OCI-LY1 (cell line): ENCODE measurements around the gene DMPK.
A peak's percentile ranks its signal among the peaks of the same experiment; 100 is the strongest.

Experiments
- H2AFZ ChIP-seq: fragments of 200-600 bp; sonication (generic), shearing (Covaris generic); 2 replicates; pipeline ENCODE4 v1.6.0; 2014; ENCODE audit warnings: antibody characterized with exemption, mild to moderate bottlenecking, low read length
- H3F3A ChIP-seq: fragments of 200-600 bp; sonication (generic), shearing (Covaris generic); 2 replicates; pipeline ENCODE4 v1.6.0; 2014; ENCODE audit warnings: mild to moderate bottlenecking, antibody characterized with exemption, low read length, moderate library complexity; ENCODE audit not compliant: insufficient read depth
- H3K27ac ChIP-seq: fragments of 200-600 bp; sonication (generic); 2 replicates; pipeline ENCODE4 v1.5.1; 2014; ENCODE audit warnings: low read length, mixed run types, mild to moderate bottlenecking, low read depth; ENCODE audit not compliant: poor library complexity, severe bottlenecking
- H3K27me3 ChIP-seq: fragments of 200-600 bp; sonication (generic); 2 replicates; pipeline ENCODE4 v1.6.0; 2014; ENCODE audit warnings: antibody characterized with exemption, mild to moderate bottlenecking, low read length, moderate library complexity; ENCODE audit not compliant: insufficient read depth
- H3K36me3 ChIP-seq: fragments of 200-600 bp; sonication (generic); 2 replicates; pipeline ENCODE4 v1.6.1; 2014; ENCODE audit warnings: mild to moderate bottlenecking, antibody characterized with exemption, low read length, moderate library complexity, mixed read lengths; ENCODE audit not compliant: insufficient read depth
- H3K4me1 ChIP-seq: fragments of 200-600 bp; sonication (generic); 2 replicates; pipeline ENCODE4 v1.5.1; 2014; ENCODE audit warnings: mild to moderate bottlenecking, low read length, moderate library complexity; ENCODE audit not compliant: insufficient read depth, severe bottlenecking
- H3K4me2 ChIP-seq: fragments of 200-600 bp; sonication (generic), shearing (Covaris generic); 2 replicates; pipeline ENCODE4 v1.6.1; 2014; ENCODE audit warnings: low read length
- H3K4me3 ChIP-seq: fragments of 200-600 bp; sonication (generic); 2 replicates; pipeline ENCODE4 v1.5.1; 2014; ENCODE audit warnings: low read length, low read depth, mild to moderate bottlenecking, mixed read lengths; ENCODE audit not compliant: poor library complexity, severe bottlenecking
- H3K79me2 ChIP-seq: fragments of 200-600 bp; shearing (Covaris generic); 2 replicates; pipeline ENCODE4 v1.6.1; 2016; ENCODE audit warnings: mixed run types, low read length, mixed read lengths; ENCODE audit not compliant: insufficient read depth
- H3K9ac ChIP-seq: fragments of 200-600 bp; sonication (generic), shearing (Covaris generic); 2 replicates; pipeline ENCODE4 v1.6.1; 2014; ENCODE audit warnings: mild to moderate bottlenecking, low read length, mixed read lengths
- H3K9me2 ChIP-seq: fragments of 200-600 bp; sonication (generic), shearing (Covaris generic); 2 replicates; pipeline ENCODE4 v1.6.1; 2014; ENCODE audit warnings: low read depth, mild to moderate bottlenecking, low read length, mixed read lengths
- H3K9me3 ChIP-seq: fragments of 200-600 bp; shearing (Covaris generic); 2 replicates; pipeline ENCODE4 v1.6.1; 2014; ENCODE audit warnings: low read length, mixed read lengths
- H4K20me1 ChIP-seq: fragments of 200-600 bp; sonication (generic), shearing (Covaris generic); 2 replicates; pipeline ENCODE4 v1.6.0; 2016; ENCODE audit warnings: mild to moderate bottlenecking, low read length; ENCODE audit not compliant: insufficient read depth
- EZH2 ChIP-seq: fragments of 200-600 bp; sonication (generic), shearing (Covaris generic); IDR thresholded peaks from 2 replicates; pipeline ENCODE4 v1.8.0; 2017; ENCODE audit warnings: borderline replicate concordance, mixed run types, mild to moderate bottlenecking, antibody characterized with exemption, low read length, moderate library complexity, mixed read lengths
- TF ChIP-seq, protein P1 (sequence below): fragments of 200-600 bp; sonication (generic), shearing (Covaris generic); IDR thresholded peaks from 2 replicates; pipeline ENCODE4 v1.5.1; 2017; ENCODE audit warnings: mild to moderate bottlenecking, antibody characterized with exemption, low read length, moderate library complexity, mixed read lengths

Gene DMPK

DNA sequence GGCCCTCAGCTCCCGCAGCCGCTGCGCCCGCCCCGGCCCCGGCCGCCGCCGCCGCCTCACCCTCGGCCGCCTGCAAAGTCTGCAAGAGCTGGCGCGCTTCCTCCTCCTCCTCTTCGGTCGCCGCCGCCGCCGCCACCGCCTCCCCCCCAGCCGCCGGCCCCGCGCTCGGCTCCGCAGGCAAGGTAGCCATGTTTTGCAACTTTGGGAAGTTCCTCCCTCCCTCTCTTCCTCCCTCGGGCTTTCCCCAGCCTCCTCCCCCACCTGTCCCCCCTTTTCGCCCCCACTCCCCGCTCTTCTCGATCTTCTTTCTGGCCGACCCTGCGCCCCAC is 13.7 kb downstream of the DMPK start:
- no peaks in the 10 kb centered on the region for H3K9me3 ChIP-seq
- H2AFZ ChIP-seq = no peak overlapping the region
- no peaks in the 10 kb centered on the region for H3F3A ChIP-seq
- H3K36me3 ChIP-seq = no peaks in the 10 kb centered on the region
- H3K27me3 ChIP-seq = no peaks in the 10 kb centered on the region; the same call in 1 of the 2 replicates
- peak overlapping the region; percentile 76 for H3K4me3 ChIP-seq
- H3K79me2 ChIP-seq = no peaks in the 10 kb centered on the region
- no peak overlapping the region for H3K27ac ChIP-seq
- H3K4me2 ChIP-seq = peak overlapping the region; percentile 95
- H3K9me2 ChIP-seq = no peaks in the 10 kb centered on the region
- peaks cover 33% of the 10 kb centered on the region for H3K4me1 ChIP-seq
- H3K9ac ChIP-seq = peak overlapping the region; percentile 83
- no peak for TF ChIP-seq EZH2
- TF ChIP-seq, protein P1, sequence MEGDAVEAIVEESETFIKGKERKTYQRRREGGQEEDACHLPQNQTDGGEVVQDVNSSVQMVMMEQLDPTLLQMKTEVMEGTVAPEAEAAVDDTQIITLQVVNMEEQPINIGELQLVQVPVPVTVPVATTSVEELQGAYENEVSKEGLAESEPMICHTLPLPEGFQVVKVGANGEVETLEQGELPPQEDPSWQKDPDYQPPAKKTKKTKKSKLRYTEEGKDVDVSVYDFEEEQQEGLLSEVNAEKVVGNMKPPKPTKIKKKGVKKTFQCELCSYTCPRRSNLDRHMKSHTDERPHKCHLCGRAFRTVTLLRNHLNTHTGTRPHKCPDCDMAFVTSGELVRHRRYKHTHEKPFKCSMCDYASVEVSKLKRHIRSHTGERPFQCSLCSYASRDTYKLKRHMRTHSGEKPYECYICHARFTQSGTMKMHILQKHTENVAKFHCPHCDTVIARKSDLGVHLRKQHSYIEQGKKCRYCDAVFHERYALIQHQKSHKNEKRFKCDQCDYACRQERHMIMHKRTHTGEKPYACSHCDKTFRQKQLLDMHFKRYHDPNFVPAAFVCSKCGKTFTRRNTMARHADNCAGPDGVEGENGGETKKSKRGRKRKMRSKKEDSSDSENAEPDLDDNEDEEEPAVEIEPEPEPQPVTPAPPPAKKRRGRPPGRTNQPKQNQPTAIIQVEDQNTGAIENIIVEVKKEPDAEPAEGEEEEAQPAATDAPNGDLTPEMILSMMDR = no peak
- H4K20me1 ChIP-seq = no peaks in the 10 kb centered on the region

DNA sequence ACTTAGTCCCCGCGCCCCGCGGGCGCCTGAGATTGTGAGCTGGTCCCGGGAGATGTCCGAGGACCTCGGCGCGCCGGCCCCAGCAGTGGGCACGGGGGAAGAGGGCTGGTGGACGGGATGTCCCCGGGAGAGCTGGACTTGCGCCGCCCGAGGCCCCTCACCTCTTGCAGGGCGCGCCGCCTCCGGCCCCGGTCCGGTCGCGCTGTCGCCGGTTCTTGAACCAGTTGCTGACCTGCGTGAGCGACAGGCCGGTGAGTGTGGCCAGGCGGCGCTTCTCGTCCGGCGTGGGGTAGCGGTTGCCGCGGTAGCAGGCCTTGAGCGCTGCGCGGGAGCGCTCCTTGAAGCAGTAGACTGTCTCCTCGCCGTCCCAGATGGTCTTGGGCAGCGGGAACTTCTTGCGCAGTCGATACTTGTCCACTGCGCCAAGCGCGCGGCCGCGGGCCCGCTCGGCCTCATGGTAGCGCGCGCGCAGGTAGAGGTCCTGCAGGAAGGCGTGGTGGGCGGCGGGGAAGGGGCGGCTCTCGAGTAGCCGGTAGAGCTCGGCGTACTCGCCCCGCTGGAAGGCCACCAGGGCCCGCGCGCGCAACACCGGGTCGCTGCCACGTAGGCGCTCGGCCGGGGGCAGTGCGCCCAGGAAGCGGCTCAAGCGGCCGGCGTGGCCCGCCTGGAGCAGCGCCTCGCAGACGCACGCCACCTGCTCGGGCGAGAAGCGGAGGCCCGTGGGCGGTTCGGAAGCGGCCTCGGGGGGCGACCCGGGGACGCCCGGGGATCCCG is 14.2 kb downstream of the DMPK start:
- peak overlapping the region; percentile 95 for H3K4me2 ChIP-seq
- H3K4me1 ChIP-seq = peaks cover 27% of the 10 kb centered on the region
- H3K9me2 ChIP-seq = no peaks in the 10 kb centered on the region
- peak overlapping the region; percentile 27; the same call in 1 of the 2 replicates for H3K9ac ChIP-seq
- no peak overlapping the region for H2AFZ ChIP-seq
- H4K20me1 ChIP-seq = no peaks in the 10 kb centered on the region
- H3K27ac ChIP-seq = no peak overlapping the region
- no peaks in the 10 kb centered on the region for H3K9me3 ChIP-seq
- no peaks in the 10 kb centered on the region for H3F3A ChIP-seq
- H3K79me2 ChIP-seq = no peaks in the 10 kb centered on the region
- peak overlapping the region; percentile 76 for H3K4me3 ChIP-seq
- no peaks in the 10 kb centered on the region; the same call in 1 of the 2 replicates for H3K27me3 ChIP-seq
- no peaks in the 10 kb centered on the region for H3K36me3 ChIP-seq
- TF ChIP-seq, protein P1 = no peak
- TF ChIP-seq EZH2 = no peak

DNA sequence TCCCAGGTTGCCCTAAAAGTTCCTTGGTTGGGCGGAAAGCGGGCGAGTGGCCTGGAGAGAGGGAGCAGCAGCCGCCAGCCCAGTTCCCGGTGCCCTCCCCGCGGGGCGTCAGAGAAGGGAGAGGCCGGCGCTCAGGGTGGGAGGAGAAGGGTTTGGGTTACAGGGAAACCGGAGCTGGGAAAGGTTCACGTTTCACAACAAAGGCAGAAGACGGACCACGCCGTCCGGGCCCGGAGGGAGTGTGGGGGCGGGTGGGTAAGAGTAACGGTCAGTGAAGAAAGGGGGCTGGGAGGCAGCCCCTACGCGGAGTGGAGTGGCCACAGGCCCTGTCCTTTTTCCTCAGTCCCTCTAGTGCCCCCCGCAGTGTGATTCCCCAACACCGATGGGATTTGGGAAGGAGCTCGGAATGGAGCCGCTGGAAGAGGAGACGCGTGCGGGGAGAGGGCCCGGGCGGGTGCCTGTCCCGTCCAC is 14.8 kb downstream of the DMPK start:
- Histone ChIP-seq H3K9me3 (no peaks in the 10 kb centered on the region), H3F3A (no peaks in the 10 kb centered on the region), H3K9ac (no peak overlapping the region), H2AFZ (no peak overlapping the region), H3K9me2 (no peaks in the 10 kb centered on the region), H3K4me1 (peaks cover 21% of the 10 kb centered on the region), H3K27me3 (no peaks in the 10 kb centered on the region; the same call in 1 of the 2 replicates), H3K4me2 (no peak overlapping the region), H3K79me2 (no peaks in the 10 kb centered on the region), H3K36me3 (no peaks in the 10 kb centered on the region), H3K4me3 (peak overlapping the region; percentile 76), H4K20me1 (no peaks in the 10 kb centered on the region), H3K27ac (no peak overlapping the region)
- no peak for TF ChIP-seq EZH2
- TF ChIP-seq, protein P1 = no peak
